ENCODE results near the gene MAGEH1. TPM values are rescaled to one million over a fixed set of nuclear protein-coding genes. Genes with fewer than 3 reads are reported as not detected.

The MAGEH1 gene
- total RNA-seq, 1 donor, result 26.1 TPM

DNA sequence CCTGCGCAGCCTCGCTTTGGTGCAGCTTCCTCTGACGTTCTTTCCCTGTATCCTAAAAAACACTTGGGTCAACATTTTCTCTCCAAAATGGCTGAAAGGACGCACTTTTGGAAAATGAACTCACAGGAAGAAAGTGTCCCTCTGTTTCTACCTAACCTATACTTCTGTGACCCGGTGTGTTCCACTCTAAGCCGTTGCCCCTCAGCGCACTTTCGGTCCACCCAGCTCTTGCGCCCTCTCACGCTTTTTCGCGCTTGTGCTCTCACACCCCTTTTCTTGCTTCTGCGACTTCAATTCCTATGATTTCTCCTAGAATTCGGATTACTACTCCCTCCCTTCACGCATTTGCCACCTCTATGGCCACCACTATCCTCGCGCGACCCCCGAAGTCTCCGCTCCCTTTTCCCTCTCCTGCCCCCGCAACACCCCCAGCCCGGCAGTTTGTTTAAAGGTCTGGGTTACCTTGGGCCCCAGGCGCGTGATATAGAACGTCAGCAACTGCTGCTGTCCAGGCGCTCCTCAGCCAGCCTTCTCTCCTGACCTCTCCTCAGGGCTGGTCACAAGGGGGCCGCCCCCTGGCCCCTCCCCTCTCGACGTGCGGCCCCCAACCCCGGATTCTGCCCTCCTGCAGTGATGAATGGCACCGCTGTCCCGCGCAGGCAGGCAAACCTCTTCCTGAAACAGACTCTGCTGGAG is 37.5 kb downstream of the MAGEH1 start, which contains the start of gene USP51:
Gene USP51, minus strand, starts transcription at position 535 of the 696 bp plus-strand sequence. CDS start 909 bp downstream, outside the sequence.
- H3K4me3 ChIP-seq (ENCODE audit: low read depth, low read length), result peak within 1 kb of the TSS; percentile 76
- peak; percentile 68 for DNase-seq (ENCODE audit: low read depth)
- TF ChIP-seq CTCF (IDR thresholded peaks at IDR 0.05; ENCODE audit: insufficient read depth, low read length), result peak; percentile 4

DNA sequence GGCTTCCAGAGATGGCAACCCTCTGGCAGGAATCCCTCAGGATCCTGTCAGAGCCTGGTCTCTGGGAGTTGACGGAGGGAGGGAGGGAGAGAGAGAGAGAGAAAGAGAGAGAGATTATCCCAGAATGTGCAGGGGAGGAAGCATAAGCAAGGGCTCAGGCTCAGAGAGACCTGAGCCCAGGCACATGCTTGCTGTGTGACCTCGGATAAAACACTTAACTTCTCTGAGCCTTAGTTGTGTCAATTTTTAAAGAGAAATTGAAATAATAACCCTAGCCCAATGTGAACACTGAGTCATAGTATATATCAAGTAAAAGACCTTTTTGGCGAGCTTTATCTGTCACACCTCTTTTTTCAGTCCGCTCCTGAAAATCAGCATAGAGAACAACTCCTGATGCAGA is 38.2 kb downstream of the MAGEH1 start:
- DNase-seq (ENCODE audit: low read depth), result no peak
- TF ChIP-seq CTCF (IDR thresholded peaks at IDR 0.05; ENCODE audit: insufficient read depth, low read length), result no peak
- peak overlapping the region; percentile 76 for H3K4me3 ChIP-seq (ENCODE audit: low read depth, low read length)

DNA sequence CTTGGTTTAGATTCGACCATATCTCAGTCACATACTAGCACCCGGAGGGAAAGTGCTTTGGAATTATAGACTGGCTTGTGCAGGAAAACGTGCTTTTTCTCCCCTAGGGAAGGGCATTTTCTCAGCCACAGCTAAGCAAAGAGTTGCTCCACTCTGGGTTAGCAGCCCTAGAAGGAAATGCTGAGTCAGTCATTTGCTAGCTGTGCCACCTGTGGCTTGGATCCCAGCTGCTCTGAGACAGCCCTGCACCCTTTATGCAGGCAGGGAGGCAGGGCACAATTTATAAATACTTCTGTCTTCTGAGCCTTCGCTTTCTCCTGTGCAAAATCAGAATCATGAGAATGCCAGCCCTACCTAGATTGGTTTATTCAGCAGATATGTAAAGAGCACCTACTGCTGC is 39.0 kb downstream of the MAGEH1 start:
- TF ChIP-seq CTCF (IDR thresholded peaks at IDR 0.05; ENCODE audit: insufficient read depth, low read length), result no peak
- DNase-seq (ENCODE audit: low read depth), result no peak
- no peak overlapping the region for H3K4me3 ChIP-seq (ENCODE audit: low read depth, low read length)

Small RNA genes within 50 kb of the gene (small RNA-seq; reads per million reads assigned to genes)
- not detected for gene MIR4536-2

Other genes starting within 250 kb of the MAGEH1 start
- gene PAGE5, start 231.8 kb upstream of the MAGEH1 start, total RNA-seq (ENCODE audit: low replicate concordance), result not detected in 2 replicates
- gene PAGE3, start 187.2 kb upstream of the MAGEH1 start, total RNA-seq (ENCODE audit: low replicate concordance), result not detected in 2 replicates
- gene USP51, start 37.7 kb downstream of the MAGEH1 start, total RNA-seq (ENCODE audit: low replicate concordance), result 2.2 and 3.8 TPM in 2 replicates
- not detected in 2 replicates for gene FOXR2, start 171.3 kb downstream of the MAGEH1 start, total RNA-seq (ENCODE audit: low replicate concordance)